Thoracic aorta (tissue), 2 donors: ENCODE results near the gene PRRG4. TPM values are rescaled to one million over a fixed set of nuclear protein-coding genes. Genes with fewer than 3 reads are reported as not detected.

ENCODE experiments used
- ATAC-seq: fragments of 150-250 bp; one replicate; pipeline ENCODE4 v1.8.0; 2017; ENCODE audit warnings: low read depth; ENCODE audit not compliant: insufficient number of reproducible peaks, low FRiP score
- DNase-seq: peaks from one replicate; pipeline ENCODE4 v3.0.0-alpha.2; 2020; ENCODE audit warnings: low spot score
- H3K27ac ChIP-seq, 2 donors: fragments of 200-600 bp; sonication (generic); 1 replicate in 1 of 2; 2 replicates in 1 of 2; pipeline ENCODE4 v1.5.1; 2016; ENCODE audit warnings: mild to moderate bottlenecking in 2 of 2, moderate library complexity in 2 of 2
- H3K27me3 ChIP-seq: fragments of 200-600 bp; sonication (generic); replicated peaks from 2 replicates; pipeline ENCODE4 v1.6.0; 2016; ENCODE audit warnings: mild to moderate bottlenecking; ENCODE audit not compliant: insufficient read depth
- H3K36me3 ChIP-seq: fragments of 200-600 bp; sonication (generic); one replicate; pipeline ENCODE4 v1.5.1; 2016
- H3K4me1 ChIP-seq, 2 donors: fragments of 200-600 bp; sonication (generic); 1 replicate in 1 of 2; 2 replicates in 1 of 2; pipeline versions ENCODE4 v1.5.1 to v1.6.0; 2016; ENCODE audit warnings: low read depth in 2 of 2, mild to moderate bottlenecking in 1 of 2; ENCODE audit not compliant: control insufficient read depth in 1 of 2
- H3K4me3 ChIP-seq: fragments of 200-600 bp; sonication (generic); 2 replicates; pipeline ENCODE4 v1.5.1; 2016; ENCODE audit warnings: mild to moderate bottlenecking
- H3K9me3 ChIP-seq: fragments of 200-600 bp; sonication (generic); 2 replicates; pipeline ENCODE4 v1.5.1; 2016
- CTCF ChIP-seq: fragments of 200-600 bp; sonication (generic); IDR thresholded peaks from one replicate; pipeline ENCODE4 v1.5.1; 2019; ENCODE audit warnings: antibody characterized with exemption
- total RNA-seq, 2 donors: library from RNA; depleted of rRNA; stranded (reverse); fragments of >200 nt; gene quantifications; one replicate each; pipeline versions ENCODE4 v1.1.0 to v1.2.3, GENCODE V29; 2016

PRRG4 gene
- total RNA-seq, 2 donors from 2014 or later = 2.3 to 5.1 TPM

GRCh38 chr11:32899438-32899837 lies 69.7 kb downstream of the PRRG4 start:
- no peaks in the 10 kb centered on the region for H3K9me3 ChIP-seq

GRCh38 chr11:32902089-32902665 lies 72.5 kb downstream of the PRRG4 start:
- no peak for TF ChIP-seq CTCF
- no peak for DNase-seq
- no peak for ATAC-seq
- Histone ChIP-seq H3K4me3 (no peak overlapping the region), H3K9me3 (no peaks in the 10 kb centered on the region), H3K27ac (no peak overlapping the region), H3K4me1 (no peaks in the 10 kb centered on the region), H3K27me3 (no peaks in the 10 kb centered on the region), H3K36me3 (no peaks in the 10 kb centered on the region)

More at GRCh38 chr11:32899438-32899837, 69.7 kb downstream of the PRRG4 start:
- no peak for TF ChIP-seq CTCF
- H3K27me3 ChIP-seq = no peaks in the 10 kb centered on the region
- H3K4me1 ChIP-seq = peaks cover 0 to 15% of the 10 kb centered on the region in 2 donors
- no peaks in the 10 kb centered on the region for H3K36me3 ChIP-seq
- ATAC-seq (no peak), DNase-seq (no peak)
- no peak overlapping the region for H3K27ac ChIP-seq
- no peak overlapping the region for H3K4me3 ChIP-seq

- no peak for TF ChIP-seq CTCF
Measured at GRCh38 chr11:32905028-32905667, 75.4 kb downstream of the PRRG4 start.

More at GRCh38 chr11:32905028-32905667, 75.4 kb downstream of the PRRG4 start:
- no peak for DNase-seq
- Histone ChIP-seq H3K36me3 (no peaks in the 10 kb centered on the region), H3K4me1 (no peaks in the 10 kb centered on the region), H3K27ac (no peak overlapping the region), H3K4me3 (no peak overlapping the region), H3K27me3 (no peaks in the 10 kb centered on the region), H3K9me3 (no peaks in the 10 kb centered on the region)
- no peak for ATAC-seq

Other genes with a start within 250 kb of the PRRG4 start
- 100 to 1,000 TPM; 190 to 347 TPM for gene EIF3M, start 246.1 kb upstream of the PRRG4 start, total RNA-seq
- under 1 TPM in 1 of 2 donors, not detected in 1; 0.28 TPM for gene CCDC73, start 35.3 kb upstream of the PRRG4 start, total RNA-seq
- gene QSER1, start 62.9 kb downstream of the PRRG4 start, total RNA-seq = 10 to 100 TPM; 20.3 to 40.0 TPM
- 1 to 10 TPM in 1 of 2 donors, not detected in 1; 1.1 TPM for gene DEPDC7, start 186.0 kb downstream of the PRRG4 start, total RNA-seq
- 10 to 100 TPM; 49.2 to 62.7 TPM for gene TCP11L1, start 209.6 kb downstream of the PRRG4 start, total RNA-seq